Measurements from ENCODE around the gene STON2. TPM values are rescaled to one million over a fixed set of nuclear protein-coding genes. Genes with fewer than 3 reads are reported as not detected.

Gene STON2
- total RNA-seq, 1 donor from 2014 or later = 47.4 TPM

DNA sequence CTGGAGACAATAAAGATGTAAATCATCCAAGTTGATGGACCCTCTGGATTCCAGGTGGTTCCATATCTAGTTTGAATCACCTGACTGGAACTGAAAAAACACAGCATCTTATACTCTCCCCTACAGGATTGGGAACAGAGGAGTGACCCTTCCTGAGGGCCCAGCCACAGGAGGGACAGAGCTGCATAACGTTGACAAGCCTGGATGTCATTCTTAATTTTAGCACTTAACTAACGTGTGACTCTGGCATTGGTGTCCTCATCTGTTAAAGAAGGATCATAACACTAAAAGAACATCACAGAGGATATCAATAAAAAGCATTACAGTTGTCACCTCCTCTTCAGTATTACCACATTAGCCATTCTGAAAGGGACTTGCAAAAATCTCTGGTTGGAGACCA lies 47.7 kb downstream of the STON2 start:
- FAIRE-seq (no peak), DNase-seq (ENCODE audit: low read depth) (no peak)
- no peak overlapping the region for H3K4me3 ChIP-seq (ENCODE audit: low read depth, low read length)
- TF ChIP-seq, protein P1, sequence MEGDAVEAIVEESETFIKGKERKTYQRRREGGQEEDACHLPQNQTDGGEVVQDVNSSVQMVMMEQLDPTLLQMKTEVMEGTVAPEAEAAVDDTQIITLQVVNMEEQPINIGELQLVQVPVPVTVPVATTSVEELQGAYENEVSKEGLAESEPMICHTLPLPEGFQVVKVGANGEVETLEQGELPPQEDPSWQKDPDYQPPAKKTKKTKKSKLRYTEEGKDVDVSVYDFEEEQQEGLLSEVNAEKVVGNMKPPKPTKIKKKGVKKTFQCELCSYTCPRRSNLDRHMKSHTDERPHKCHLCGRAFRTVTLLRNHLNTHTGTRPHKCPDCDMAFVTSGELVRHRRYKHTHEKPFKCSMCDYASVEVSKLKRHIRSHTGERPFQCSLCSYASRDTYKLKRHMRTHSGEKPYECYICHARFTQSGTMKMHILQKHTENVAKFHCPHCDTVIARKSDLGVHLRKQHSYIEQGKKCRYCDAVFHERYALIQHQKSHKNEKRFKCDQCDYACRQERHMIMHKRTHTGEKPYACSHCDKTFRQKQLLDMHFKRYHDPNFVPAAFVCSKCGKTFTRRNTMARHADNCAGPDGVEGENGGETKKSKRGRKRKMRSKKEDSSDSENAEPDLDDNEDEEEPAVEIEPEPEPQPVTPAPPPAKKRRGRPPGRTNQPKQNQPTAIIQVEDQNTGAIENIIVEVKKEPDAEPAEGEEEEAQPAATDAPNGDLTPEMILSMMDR (IDR thresholded peaks at IDR 0.05; ENCODE audit: insufficient read depth, low read length, severe bottlenecking) = no peak
- H3K27me3 ChIP-seq (ENCODE audit: control insufficient read depth, insufficient read depth, low read length) = no peaks in the 10 kb centered on the region
- H3K36me3 ChIP-seq (ENCODE audit: control insufficient read depth, insufficient read depth, low read length) = no peaks in the 10 kb centered on the region

DNA sequence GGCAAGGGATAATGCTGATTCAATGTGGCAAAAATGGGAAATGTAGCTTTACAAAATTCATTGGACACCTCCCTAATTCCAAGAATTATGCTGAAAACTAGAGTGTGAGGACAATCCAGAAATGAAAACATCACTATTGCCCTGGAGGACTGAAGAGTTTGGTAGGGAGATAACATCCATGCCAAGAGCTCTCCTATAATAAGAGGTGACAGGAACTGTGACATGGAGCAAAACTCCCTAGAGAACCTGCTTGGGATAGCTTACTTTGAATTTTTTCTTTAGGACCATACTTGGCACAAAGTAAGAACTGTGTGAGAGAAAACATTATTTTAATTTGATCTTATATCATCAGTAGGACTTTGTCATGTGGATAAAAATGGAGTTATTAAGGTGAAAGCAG lies 48.9 kb downstream of the STON2 start:
- Histone ChIP-seq H3K36me3 (ENCODE audit: control insufficient read depth, insufficient read depth, low read length) (no peaks in the 10 kb centered on the region), H3K4me3 (ENCODE audit: low read depth, low read length) (no peak overlapping the region), H3K27me3 (ENCODE audit: control insufficient read depth, insufficient read depth, low read length) (no peaks in the 10 kb centered on the region)
- DNase-seq (ENCODE audit: low read depth) (no peak), FAIRE-seq (no peak)
- TF ChIP-seq, protein P1 (IDR thresholded peaks at IDR 0.05; ENCODE audit: insufficient read depth, low read length, severe bottlenecking) = no peak

DNA sequence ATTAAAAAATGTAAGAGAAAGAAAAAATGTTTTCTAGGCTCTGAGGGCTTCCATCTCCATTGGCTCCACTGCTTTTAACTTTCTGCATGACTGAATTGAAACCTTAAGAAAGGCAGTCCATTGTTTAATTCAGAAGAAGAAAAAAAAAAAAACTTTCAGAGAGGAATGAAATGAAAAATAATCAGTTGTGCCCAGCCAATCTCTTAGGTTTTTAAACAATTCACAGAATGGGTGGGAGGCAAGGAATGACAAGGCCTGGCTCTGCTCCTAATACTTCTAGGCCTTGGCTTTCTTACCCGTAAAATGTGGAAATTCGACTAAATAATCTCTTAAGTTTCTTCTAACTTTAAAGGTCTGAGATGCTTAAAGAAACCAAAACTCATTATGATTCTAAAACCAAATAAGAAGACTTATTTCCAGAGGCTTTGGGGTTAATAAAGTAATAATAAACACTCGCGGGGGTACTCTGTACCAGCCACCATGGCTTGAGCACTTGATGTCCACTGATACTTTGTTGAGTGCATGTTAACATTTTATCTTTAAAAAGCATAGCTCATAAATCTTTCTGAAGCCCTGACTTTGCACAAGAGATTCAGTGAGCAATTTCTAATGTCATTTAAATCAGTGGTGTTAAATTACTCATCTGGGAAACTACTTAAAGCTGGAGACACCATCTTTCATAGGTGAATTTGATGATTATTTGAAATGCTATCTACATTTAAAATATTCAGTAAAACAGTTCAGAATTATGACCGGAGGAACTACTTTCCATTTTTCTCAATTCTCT lies 49.6 kb downstream of the STON2 start:
- DNase-seq (ENCODE audit: low read depth) = no peak
- Histone ChIP-seq H3K27me3 (ENCODE audit: control insufficient read depth, insufficient read depth, low read length) (no peaks in the 10 kb centered on the region), H3K4me3 (ENCODE audit: low read depth, low read length) (no peak overlapping the region), H3K36me3 (ENCODE audit: control insufficient read depth, insufficient read depth, low read length) (no peaks in the 10 kb centered on the region)
- TF ChIP-seq, protein P1 (IDR thresholded peaks at IDR 0.05; ENCODE audit: insufficient read depth, low read length, severe bottlenecking) = no peak
- FAIRE-seq = no peak

DNA sequence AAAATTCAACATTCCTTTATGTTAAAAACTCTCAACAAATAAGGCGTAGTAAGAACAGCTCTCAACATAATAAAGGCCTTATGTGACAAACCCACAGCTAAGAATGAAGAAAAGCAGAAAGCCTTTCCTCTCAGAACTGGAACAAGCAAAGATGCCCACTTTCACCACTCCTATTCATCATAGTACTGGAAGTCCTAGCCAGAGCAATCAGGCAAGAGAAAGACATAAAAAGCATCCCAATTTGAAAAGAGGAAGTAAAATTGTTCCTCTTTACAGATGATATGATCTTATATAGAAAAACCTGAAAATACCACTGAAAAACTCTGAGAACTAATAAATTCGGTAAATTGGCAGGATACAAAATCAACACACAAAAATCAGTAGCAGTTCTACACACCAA lies 52.1 kb downstream of the STON2 start:
- H3K36me3 ChIP-seq (ENCODE audit: control insufficient read depth, insufficient read depth, low read length) = no peaks in the 10 kb centered on the region
- TF ChIP-seq, protein P1 (IDR thresholded peaks at IDR 0.05; ENCODE audit: insufficient read depth, low read length, severe bottlenecking) = no peak
- H3K27me3 ChIP-seq (ENCODE audit: control insufficient read depth, insufficient read depth, low read length) = no peaks in the 10 kb centered on the region
- DNase-seq (ENCODE audit: low read depth) (no peak), FAIRE-seq (no peak)
- H3K4me3 ChIP-seq (ENCODE audit: low read depth, low read length) = no peak overlapping the region

DNA sequence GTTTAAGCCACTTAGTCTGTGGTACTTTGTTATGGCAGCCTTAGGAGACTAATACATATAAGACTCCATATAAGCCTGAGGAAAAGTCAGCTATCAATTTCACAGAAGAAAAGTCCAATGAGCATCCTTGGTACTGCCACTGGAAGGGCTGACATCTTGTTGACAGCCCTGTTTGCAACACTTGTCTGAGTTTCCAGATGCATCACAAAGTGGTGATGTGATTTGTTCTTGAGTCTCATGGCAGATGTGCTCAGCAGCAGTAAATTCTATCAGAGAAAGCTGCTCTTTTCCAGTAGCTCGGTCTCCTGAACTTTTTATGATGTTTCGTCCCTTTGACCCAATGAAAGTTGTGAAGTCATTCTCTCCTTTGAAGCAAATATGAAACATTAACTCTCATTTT lies 54.3 kb downstream of the STON2 start:
- TF ChIP-seq, protein P1 (IDR thresholded peaks at IDR 0.05; ENCODE audit: insufficient read depth, low read length, severe bottlenecking) = no peak
- DNase-seq (ENCODE audit: low read depth) (no peak), FAIRE-seq (no peak)
- Histone ChIP-seq H3K36me3 (ENCODE audit: control insufficient read depth, insufficient read depth, low read length) (no peaks in the 10 kb centered on the region), H3K4me3 (ENCODE audit: low read depth, low read length) (no peak overlapping the region), H3K27me3 (ENCODE audit: control insufficient read depth, insufficient read depth, low read length) (no peaks in the 10 kb centered on the region)

Measured in bronchial epithelial cell (primary cell).